ENCODE measurements around the gene BMAL1. TPM values are rescaled to one million over a fixed set of nuclear protein-coding genes. Genes with fewer than 3 reads are reported as not detected.
A peak's percentile ranks its signal among the peaks of the same experiment; 100 is the strongest.
"Not testable (repeated sequence)": the region's sequence is repeated elsewhere in the genome, so short reads cannot be mapped to it uniquely, and the experiment has no call there.

BMAL1 gene
- 12.9 and 18.5 TPM in 2 replicates for total RNA-seq (2014; rRNA removed; shearing (Covaris generic))
- 7.5 and 9.3 TPM in 2 replicates for polyA plus RNA-seq (2015; cell fraction: cytosol; rRNA removed)
- 14.7 and 16.0 TPM in 2 replicates for polyA plus RNA-seq (2015; cell fraction: nucleus; rRNA removed)

DNA sequence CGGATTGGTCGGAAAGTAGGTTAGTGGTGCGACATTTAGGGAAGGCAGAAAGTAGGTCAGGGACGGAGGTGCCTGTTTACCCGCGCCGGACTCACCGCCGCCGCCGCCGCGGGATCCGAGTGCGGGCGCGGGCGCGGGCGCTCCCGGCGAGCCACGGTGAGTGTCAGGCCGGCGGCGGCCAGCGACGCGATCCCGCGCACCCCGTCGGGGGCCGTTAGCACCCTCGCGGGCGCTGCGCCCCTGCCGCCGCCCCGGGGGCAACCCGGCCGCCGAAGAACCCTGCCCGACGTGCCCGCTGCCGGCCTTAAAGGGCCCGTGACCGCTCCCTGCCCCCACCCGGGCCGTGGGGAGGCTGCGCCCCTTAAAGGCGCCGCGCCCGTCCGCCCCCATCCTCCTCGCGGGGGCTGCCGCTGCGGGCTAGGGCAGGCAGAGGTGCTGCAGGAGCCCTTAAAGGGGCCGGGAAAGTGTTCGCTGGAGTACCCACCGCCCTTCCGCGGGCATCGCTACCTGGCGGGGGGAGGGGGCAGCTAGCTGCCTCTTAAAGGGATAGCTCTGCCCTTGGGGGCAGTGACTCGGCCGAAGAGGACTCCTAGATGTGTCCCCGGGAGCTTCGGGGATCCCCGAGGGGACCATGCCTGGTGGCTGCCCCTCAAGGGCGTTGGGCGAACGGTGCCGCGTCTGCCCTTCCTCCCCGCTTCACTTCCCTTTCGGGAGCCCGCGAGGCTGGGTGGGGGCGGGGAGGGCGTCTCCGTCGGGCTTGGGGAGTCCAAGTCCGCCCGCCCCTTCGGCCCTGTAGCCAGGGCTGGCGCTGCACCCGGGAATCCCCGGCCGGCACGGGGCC, at the start of gene BMAL1:
Gene BMAL1, plus strand, starts transcription at position 23 of the 841 bp plus-strand sequence. CDS start 76,519 bp downstream, outside the sequence.
- peak; percentile 39 for DNase-seq (ENCODE audit: low read depth)

DNA sequence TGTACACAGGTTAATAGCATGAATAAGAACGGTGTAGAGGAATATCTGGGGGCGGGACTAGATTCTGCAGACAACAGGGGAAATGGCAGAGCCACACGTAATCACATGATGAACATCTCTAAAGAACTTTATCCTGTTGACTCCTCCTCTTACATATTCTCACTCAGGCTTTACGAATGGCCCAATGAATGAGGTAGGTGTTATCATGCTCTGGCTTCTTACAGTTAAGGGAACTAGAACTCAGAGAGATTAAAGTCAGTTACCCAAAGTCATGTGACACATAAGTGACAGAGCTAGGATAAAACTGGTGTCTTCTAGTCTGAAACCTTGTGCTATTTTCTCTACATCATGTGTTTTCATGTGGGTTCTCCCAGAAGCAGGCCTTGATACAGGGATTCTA, 49.0 kb upstream of the BMAL1 start:
- DNase-seq (ENCODE audit: low read depth): no peak

GRCh38 chr11:13229136-13229535, 48.5 kb upstream of the BMAL1 start:
- no peak for DNase-seq (ENCODE audit: low read depth)

DNA sequence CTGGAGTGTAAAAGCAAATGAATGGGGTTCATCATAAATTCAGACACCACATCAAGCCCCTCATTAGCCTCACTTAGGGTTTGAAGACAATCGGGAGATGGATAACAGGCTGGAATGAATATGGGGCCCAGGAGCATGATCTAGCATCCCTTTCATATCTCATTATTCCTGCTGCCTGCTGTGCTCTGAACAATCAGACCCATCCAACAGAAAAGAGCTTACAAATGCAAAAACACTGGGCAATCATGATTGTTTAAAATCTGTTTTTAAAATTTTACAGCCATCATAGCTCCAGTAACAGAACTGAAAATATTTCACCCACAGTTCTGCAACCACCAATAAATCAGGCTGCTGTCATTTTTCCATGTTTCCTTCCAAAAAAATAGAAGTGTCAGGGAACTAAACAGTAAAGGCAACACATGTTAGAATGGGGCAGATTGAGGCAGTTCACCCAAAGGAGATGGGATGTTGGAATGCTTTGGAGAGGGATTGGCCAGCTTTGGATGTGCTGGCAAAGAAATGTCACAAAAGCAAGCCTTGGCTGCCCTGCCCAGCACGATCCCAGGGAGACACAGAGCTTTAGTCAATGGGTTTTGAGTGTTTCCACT, 47.8 kb upstream of the BMAL1 start:
- DNase-seq (ENCODE audit: low read depth): no peak

DNA sequence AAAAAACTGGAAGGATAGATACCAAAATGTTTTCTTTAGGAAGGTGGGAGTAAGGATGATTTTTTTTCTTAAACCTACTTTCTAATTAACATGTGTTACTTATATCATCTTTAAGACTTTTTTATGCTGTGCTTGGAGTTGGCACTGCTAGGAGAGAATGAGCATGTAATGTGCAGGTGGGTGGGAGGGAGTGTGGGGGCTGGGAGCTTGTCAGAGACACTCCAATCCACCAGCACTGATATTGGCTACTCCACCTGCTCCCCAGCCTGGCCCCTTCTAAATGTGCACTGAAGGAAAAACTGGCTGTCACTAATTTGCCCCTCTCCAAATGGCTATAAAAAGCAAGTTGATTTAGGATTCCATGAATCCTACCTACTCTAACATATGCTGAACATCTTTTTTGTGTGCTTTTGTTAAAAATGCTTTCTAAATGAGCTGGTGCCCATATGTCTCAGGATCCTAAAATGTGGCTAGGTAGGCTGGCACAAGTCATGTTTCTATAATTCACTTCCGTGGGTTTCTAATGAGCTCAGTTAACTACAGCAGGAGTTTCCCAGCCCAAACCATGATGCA, 44.3 kb upstream of the BMAL1 start:
- no peak for DNase-seq (ENCODE audit: low read depth)

DNA sequence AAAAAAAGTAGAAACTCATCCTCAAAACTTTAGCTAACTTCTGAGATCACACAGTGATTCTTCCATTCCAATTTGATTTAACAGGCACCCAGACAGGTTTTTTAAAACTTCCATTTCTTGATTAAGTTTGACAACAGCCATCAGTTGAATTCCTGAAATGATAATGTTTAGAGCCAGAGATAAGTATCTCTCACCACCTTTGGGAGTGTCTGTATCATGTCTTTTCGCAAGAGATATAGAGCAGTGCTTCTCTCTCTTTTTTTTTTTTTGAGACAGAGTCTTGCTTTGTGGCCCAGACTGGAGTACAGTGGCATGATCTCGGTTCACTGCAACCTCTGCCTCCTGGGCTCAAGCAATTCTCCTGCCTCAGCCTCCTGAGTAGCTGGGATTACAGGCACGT, 41.7 kb upstream of the BMAL1 start:
- no peak for DNase-seq (ENCODE audit: low read depth)

DNA sequence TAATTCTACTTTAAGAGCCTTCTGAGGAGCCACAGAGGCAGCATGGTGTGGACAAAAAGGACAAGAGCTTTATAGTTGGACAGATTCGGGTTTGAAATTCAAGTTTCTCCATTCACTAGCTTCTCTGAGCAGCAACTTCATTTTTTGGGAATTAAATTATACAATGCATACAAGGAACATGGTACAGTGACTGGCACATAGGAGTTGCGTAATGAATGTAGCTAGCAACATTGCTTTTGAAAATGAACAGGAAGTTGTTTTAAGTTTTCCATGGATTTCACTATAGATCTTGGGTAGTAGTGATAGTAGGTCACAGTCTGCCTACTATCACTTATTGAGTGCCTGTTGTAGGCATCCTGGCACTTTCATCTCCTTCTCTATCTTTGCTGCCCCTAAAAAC, 41.0 kb upstream of the BMAL1 start:
- DNase-seq (ENCODE audit: low read depth): no peak

DNA sequence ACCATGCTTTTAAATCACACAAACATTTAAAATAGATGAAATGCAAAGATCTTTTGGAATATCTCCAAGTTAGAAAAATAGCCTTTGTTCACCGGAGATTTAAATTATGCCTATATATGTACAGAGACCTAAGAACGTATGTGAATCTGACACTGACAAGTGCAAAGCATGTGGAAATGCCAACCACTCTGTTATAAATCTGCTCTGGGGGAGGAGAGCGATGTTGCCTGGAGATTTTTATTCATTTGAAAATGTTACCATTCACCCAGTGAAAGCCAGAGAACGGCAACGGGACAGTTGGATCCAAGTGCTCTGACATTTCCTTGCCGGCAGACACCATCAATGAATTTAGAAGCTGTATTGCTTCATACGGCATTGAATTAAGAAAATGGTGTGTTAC, 39.8 kb upstream of the BMAL1 start:
- no peak for DNase-seq (ENCODE audit: low read depth)

GRCh38 chr11:13238879-13239514, 38.6 kb upstream of the BMAL1 start:
- peak; percentile 62 for DNase-seq (ENCODE audit: low read depth)

DNA sequence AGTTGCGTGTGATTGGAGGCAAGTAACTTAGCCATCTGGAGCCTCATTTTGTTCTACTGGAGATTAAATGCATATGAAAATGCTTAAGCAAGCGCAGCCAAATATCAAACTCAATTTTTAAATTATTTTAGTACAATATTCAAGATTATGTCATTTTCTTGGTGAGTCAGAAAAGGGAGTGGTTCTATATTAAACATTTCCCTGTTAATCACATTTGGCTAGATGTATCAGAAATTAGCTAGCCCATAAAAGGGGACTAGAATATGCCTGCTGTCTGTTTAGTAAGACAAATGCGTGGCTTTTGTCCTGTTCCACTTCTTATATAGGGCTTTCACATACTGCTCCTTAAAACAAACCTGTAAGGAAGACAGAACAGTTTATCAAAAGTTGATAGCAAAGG, 35.0 kb upstream of the BMAL1 start:
- no peak for DNase-seq (ENCODE audit: low read depth)

DNA sequence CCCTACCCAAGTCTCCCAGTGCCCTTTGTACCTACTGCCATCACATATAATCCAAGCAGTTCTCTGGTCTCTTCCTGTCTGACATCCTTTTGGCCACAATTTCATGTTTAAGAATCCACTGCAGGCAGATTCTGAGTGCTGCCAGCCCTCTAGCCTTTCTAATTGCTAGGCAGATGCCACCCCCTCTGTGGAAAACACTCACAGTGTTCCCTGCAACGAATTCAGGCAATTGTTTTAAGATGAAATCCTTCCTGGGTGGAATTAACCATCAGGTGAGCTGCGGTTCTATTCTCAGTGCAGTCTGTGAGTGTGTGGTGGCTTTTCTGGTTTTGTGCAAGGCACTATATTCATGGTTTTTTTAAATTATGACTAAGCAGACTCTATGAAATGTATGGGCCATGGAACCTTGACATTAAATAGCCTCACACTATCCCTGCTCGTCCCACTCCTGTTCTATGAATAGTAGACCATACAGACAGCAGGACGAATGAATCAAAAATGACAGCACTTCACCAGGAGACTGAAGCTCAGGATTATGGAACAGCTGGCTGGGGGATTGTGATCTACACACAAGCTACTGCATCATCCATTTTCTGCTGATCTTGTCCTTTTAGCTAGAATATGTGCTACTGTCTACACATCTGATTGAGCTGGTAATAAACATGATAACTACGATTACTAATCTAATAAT, 29.8 kb upstream of the BMAL1 start:
- DNase-seq (ENCODE audit: low read depth): no peak

GRCh38 chr11:13249177-13249576, 28.4 kb upstream of the BMAL1 start:
- no peak for DNase-seq (ENCODE audit: low read depth)

DNA sequence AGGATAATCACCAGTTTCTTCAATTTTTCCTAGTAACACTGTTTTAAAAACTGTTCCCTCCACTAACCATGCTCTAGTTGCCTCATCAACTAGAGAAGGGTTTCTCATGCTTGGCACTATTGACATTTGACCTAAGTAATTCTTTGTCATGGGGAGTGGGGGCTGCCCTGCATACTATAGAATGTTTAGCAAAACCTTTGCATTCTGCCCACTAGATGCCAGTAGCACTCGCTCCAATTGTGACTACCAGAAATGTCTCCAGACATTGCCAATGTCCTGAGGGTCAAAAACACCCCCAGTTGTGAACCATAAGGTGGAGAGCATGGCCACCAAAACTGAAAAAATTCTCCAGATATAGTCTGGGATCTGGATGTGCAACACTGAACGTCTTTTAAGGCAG, 27.6 kb upstream of the BMAL1 start:
- peak; percentile 48 for DNase-seq (ENCODE audit: low read depth)

DNA sequence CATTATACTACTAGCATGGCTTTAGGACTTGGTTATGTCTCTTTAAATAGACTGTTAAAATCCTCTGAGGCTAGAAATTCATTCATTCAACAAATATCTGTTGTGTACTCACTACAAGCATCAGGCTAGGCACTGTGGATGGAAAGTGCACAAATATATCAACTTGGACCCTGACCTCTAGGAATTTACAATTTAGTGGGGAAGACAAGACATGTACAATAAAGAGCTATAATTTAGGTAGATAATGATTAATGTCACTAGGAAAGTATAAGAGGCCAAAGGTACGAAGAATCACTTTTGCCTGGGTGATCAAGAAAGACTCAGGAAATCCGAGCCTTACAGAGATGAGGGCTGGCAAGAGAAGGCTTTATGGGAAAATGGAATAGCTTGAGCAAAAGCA, 25.6 kb upstream of the BMAL1 start:
- no peak for DNase-seq (ENCODE audit: low read depth)

GRCh38 chr11:13252438-13252837, 25.2 kb upstream of the BMAL1 start:
- no peak for DNase-seq (ENCODE audit: low read depth)

- DNase-seq (ENCODE audit: low read depth): no peak
These were observed 21.4 kb upstream of the BMAL1 start for GRCh38 chr11:13256216-13256615.

- DNase-seq (ENCODE audit: low read depth): not testable (repeated sequence)
These were observed 19.5 kb upstream of the BMAL1 start for GRCh38 chr11:13258061-13258460.

GRCh38 chr11:13258855-13259254, 18.7 kb upstream of the BMAL1 start:
- DNase-seq (ENCODE audit: low read depth): no peak

DNA sequence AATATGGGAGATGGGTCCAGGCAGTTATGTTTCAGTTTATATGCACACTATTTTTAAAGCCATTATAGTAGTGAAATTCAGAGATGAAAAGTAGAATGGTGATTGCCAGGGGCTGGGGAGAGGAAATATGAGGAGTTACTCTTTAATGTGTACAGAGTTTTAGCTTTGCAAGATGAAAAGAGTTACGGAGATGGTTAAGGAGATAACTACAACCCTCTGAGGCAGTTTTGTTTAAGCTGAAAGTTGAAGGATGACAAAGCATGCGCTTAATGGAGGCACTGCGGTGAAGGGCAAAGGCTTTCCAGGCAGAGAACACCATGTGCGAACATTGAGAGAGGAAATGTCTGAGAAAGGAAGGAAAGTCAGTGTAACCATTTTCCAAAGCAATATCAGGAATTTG, 18.2 kb upstream of the BMAL1 start:
- no peak for DNase-seq (ENCODE audit: low read depth)

GRCh38 chr11:13260201-13260962, 17.2 kb upstream of the BMAL1 start:
- DNase-seq (ENCODE audit: low read depth): peak; percentile 33
